HG03196 (cell line): ENCODE data around the gene OR8A1.

ENCODE experiments used
- ATAC-seq: cut with Tn5 transposase; IDR thresholded peaks from one replicate; pipeline ENCODE4 v1.9.1; 2021; ENCODE audit not compliant: unreplicated experiment

The OR8A1 gene

GRCh38 chr11:124569697-124570096, at the start of gene OR8A1:
TSS of gene OR8A1 (plus strand) at chr11:124569997. CDS start at chr11:124570120, 123 bp downstream.
- no peak for ATAC-seq

- no peak for ATAC-seq
Observed at GRCh38 chr11:124520550-124520854, 49.3 kb upstream of the OR8A1 start.

GRCh38 chr11:124533626-124534025, 36.2 kb upstream of the OR8A1 start:
- no peak for ATAC-seq

GRCh38 chr11:124534051-124534450, 35.7 kb upstream of the OR8A1 start:
- ATAC-seq = no peak

GRCh38 chr11:124535552-124536232, 34.1 kb upstream of the OR8A1 start:
- ATAC-seq = no peak

GRCh38 chr11:124536520-124536919, 33.3 kb upstream of the OR8A1 start:
- ATAC-seq = no peak

GRCh38 chr11:124538019-124538418, 31.8 kb upstream of the OR8A1 start:
- ATAC-seq = no peak

GRCh38 chr11:124541204-124541603, 28.6 kb upstream of the OR8A1 start:
- no peak for ATAC-seq

- no peak for ATAC-seq
Observed at GRCh38 chr11:124543145-124543544, 26.7 kb upstream of the OR8A1 start.

GRCh38 chr11:124543554-124543953, 26.2 kb upstream of the OR8A1 start, which contains the start of gene OR8B12:
TSS of gene OR8B12 (minus strand) at chr11:124543654. CDS start at chr11:124543654, 0 bp downstream.
- no peak for ATAC-seq

- ATAC-seq = no peak
Observed at GRCh38 chr11:124551189-124551588, 18.6 kb upstream of the OR8A1 start.

- no peak for ATAC-seq
Observed at GRCh38 chr11:124551987-124552386, 17.8 kb upstream of the OR8A1 start.

GRCh38 chr11:124556828-124557227, 13.0 kb upstream of the OR8A1 start:
- ATAC-seq = no peak

GRCh38 chr11:124570160-124570559, 363 bp downstream of the OR8A1 start:
- ATAC-seq = no peak

GRCh38 chr11:124577716-124578427, 8.1 kb downstream of the OR8A1 start:
- no peak for ATAC-seq

GRCh38 chr11:124578761-124579160, 9.0 kb downstream of the OR8A1 start:
- ATAC-seq = no peak

GRCh38 chr11:124581817-124582216, 12.0 kb downstream of the OR8A1 start:
- no peak for ATAC-seq

GRCh38 chr11:124582565-124582964, 12.8 kb downstream of the OR8A1 start:
- no peak for ATAC-seq

- ATAC-seq = no peak
Observed at GRCh38 chr11:124583781-124584180, 14.0 kb downstream of the OR8A1 start.

- ATAC-seq = no peak
Observed at GRCh38 chr11:124584681-124585372, 15.0 kb downstream of the OR8A1 start.

- ATAC-seq = peak; percentile 64
Observed at GRCh38 chr11:124586238-124586860, 16.6 kb downstream of the OR8A1 start.

GRCh38 chr11:124591430-124591829, 21.6 kb downstream of the OR8A1 start:
- no peak for ATAC-seq
